IMR-90 (cell line): ENCODE data around the gene CYB561D1. TPM values are rescaled to one million over a fixed set of nuclear protein-coding genes. Genes with fewer than 3 reads are reported as not detected.

Experiments
- ATAC-seq: fragments of 200-7000 bp; cut with Tn5 transposase; 2 replicates; pipeline ENCODE4 v1.9.1; 2020; ENCODE audit warnings: low read depth, mild to moderate bottlenecking, moderate library complexity
- BruUV-seq: library from RNA; stranded (reverse); fragments of 400-500 nt; replicated peaks from 2 replicates; lab custom pipeline; 2021; lab: Mats Ljungman, UMichigan
- CTCF ChIA-PET: fragments of 300-600 bp; formaldehyde crosslinking; extraction: SDS; loops from one replicate; lab custom pipeline; 2021; ENCODE audit warnings: antibody characterized with exemption; lab: Yijun Ruan, JAX
- POLR2A ChIA-PET: fragments of 300-600 bp; sonication (Branson Sonifier 250); formaldehyde crosslinking; loops from one replicate; lab custom pipeline; 2022; ENCODE audit warnings: antibody characterized with exemption; ENCODE audit not compliant: unreplicated experiment; lab: Charles Lee
- DNase-seq: peaks from one replicate; pipeline ENCODE4 v3.0.0; 2013
- H2AFZ ChIP-seq: replicated peaks from 2 replicates; pipeline ENCODE3; 2013; ENCODE audit warnings: low read length, mild to moderate bottlenecking; ENCODE audit not compliant: poor library complexity
- H2AK5ac ChIP-seq: 2 replicates; pipeline ENCODE4 v1.6.1; 2013; ENCODE audit warnings: low read depth, low read length, inconsistent platforms
- H2AK9ac ChIP-seq: replicated peaks from 2 replicates; pipeline ENCODE3; 2013; ENCODE audit warnings: mild to moderate bottlenecking, low read depth, low read length, moderate library complexity; ENCODE audit not compliant: poor library complexity
- H2BK120ac ChIP-seq: 2 replicates; pipeline ENCODE4 v1.6.1; 2013; ENCODE audit warnings: low read depth, low read length, inconsistent platforms
- H2BK15ac ChIP-seq: 3 replicates; pipeline ENCODE4 v1.6.1; 2013; ENCODE audit warnings: low read depth, low read length, inconsistent platforms
- H2BK20ac ChIP-seq: 2 replicates; pipeline ENCODE4 v1.6.1; 2013; ENCODE audit warnings: low read depth, mild to moderate bottlenecking, inconsistent platforms, low read length, moderate library complexity
- H2BK5ac ChIP-seq: 2 replicates; pipeline ENCODE4 v1.6.1; 2013; ENCODE audit warnings: mild to moderate bottlenecking, low read depth, low read length, inconsistent platforms; ENCODE audit not compliant: poor library complexity, severe bottlenecking
- H3K14ac ChIP-seq: replicated peaks from 2 replicates; pipeline ENCODE4 v1.6.1; 2013; ENCODE audit warnings: low read depth, low read length, inconsistent platforms
- H3K18ac ChIP-seq: 2 replicates; pipeline ENCODE4 v1.6.1; 2013; ENCODE audit warnings: low read depth, low read length, control low read depth
- H3K23ac ChIP-seq: 2 replicates; pipeline ENCODE4 v1.6.1; 2013; ENCODE audit warnings: low read depth, low read length, inconsistent platforms
- H3K27ac ChIP-seq: 2 replicates; pipeline ENCODE4 v1.5.1; 2013; ENCODE audit warnings: mild to moderate bottlenecking, control low read depth, low read length; ENCODE audit not compliant: insufficient read depth
- H3K27me3 ChIP-seq: 2 replicates; pipeline ENCODE4 v1.6.1; 2013; ENCODE audit warnings: low read length; ENCODE audit not compliant: control insufficient read depth, insufficient read depth
- H3K36me3 ChIP-seq: 2 replicates; pipeline ENCODE4 v1.6.1; 2013; ENCODE audit warnings: low read length, mixed read lengths; ENCODE audit not compliant: control insufficient read depth, insufficient read depth
- H3K4ac ChIP-seq: 2 replicates; pipeline ENCODE4 v1.6.1; 2013; ENCODE audit warnings: low read depth, low read length, inconsistent platforms
- H3K4me1 ChIP-seq: 2 replicates; pipeline ENCODE4 v1.6.1; 2013; ENCODE audit warnings: low read length, mixed read lengths; ENCODE audit not compliant: control insufficient read depth, insufficient read depth
- H3K4me2 ChIP-seq: 2 replicates; pipeline ENCODE4 v1.6.1; 2013; ENCODE audit warnings: low read depth, mild to moderate bottlenecking, control low read depth, low read length, moderate library complexity
- H3K4me3 ChIP-seq: 2 replicates; pipeline ENCODE4 v1.5.1; 2013; ENCODE audit warnings: low read depth, mild to moderate bottlenecking, control low read depth, low read length, moderate library complexity; ENCODE audit not compliant: insufficient read depth
- H3K56ac ChIP-seq: 2 replicates; pipeline ENCODE4 v1.6.1; 2013; ENCODE audit warnings: low read length, inconsistent platforms; ENCODE audit not compliant: insufficient read depth; ENCODE audit errors: extremely low read depth
- H3K79me1 ChIP-seq, 2 experiments: 2 replicates each; pipeline ENCODE4 v1.6.1; 2013; ENCODE audit warnings: low read length in 2 of 2, inconsistent platforms in 1 of 2, low read depth in 1 of 2
- H3K9ac ChIP-seq: 2 replicates; pipeline ENCODE4 v1.6.1; 2013; ENCODE audit warnings: low read depth, low read length, control low read depth
- H3K9me1 ChIP-seq: 2 replicates; pipeline ENCODE4 v1.6.1; 2013; ENCODE audit warnings: low read length, inconsistent platforms; ENCODE audit not compliant: insufficient read depth
- H3K9me3 ChIP-seq: 2 replicates; pipeline ENCODE4 v1.6.1; 2013; ENCODE audit warnings: low read length; ENCODE audit not compliant: control insufficient read depth, insufficient read depth
- H4K20me1 ChIP-seq: 2 replicates; pipeline ENCODE4 v1.6.1; 2013; ENCODE audit warnings: low read length, inconsistent platforms; ENCODE audit not compliant: insufficient read depth
- H4K5ac ChIP-seq: 2 replicates; pipeline ENCODE4 v1.6.1; 2013; ENCODE audit warnings: mild to moderate bottlenecking, low read depth, low read length, control low read depth
- H4K8ac ChIP-seq, 2 experiments: 2 replicates each; pipeline ENCODE4 v1.6.1; 2013; ENCODE audit warnings: low read depth in 2 of 2, low read length in 2 of 2, control low read depth in 1 of 2, inconsistent platforms in 1 of 2
- H4K91ac ChIP-seq: 2 replicates; pipeline ENCODE4 v1.6.1; 2013; ENCODE audit warnings: low read depth, low read length, inconsistent platforms; ENCODE audit not compliant: insufficient read depth
- BHLHE40 ChIP-seq: fragments of 150-350 bp; IDR thresholded peaks from 2 replicates; pipeline ENCODE4 v1.6.1; 2016; ENCODE audit warnings: mild to moderate bottlenecking, low read depth, low read length
- CEBPB ChIP-seq: IDR thresholded peaks from 2 replicates; pipeline ENCODE4 v1.6.1; 2012; ENCODE audit warnings: low read depth, low read length, improper control_type of control experiment
- CHD1 ChIP-seq: IDR thresholded peaks from 2 replicates; pipeline ENCODE4 v1.6.1; 2012; ENCODE audit warnings: low read depth, low read length, improper control_type of control experiment
- CTCF ChIP-seq: conservative IDR thresholded peaks from 2 replicates; pipeline ENCODE4 v1.5.1; 2012; ENCODE audit warnings: mild to moderate bottlenecking, low read depth, low read length, improper control_type of control experiment
- ELK1 ChIP-seq: fragments of 150-350 bp; IDR thresholded peaks from 2 replicates; pipeline ENCODE4 v1.6.1; 2016; ENCODE audit warnings: low read depth, mild to moderate bottlenecking, low read length, moderate library complexity, borderline replicate concordance
- FOS ChIP-seq: fragments of 150-350 bp; IDR thresholded peaks from 2 replicates; pipeline ENCODE4 v1.6.1; 2016; ENCODE audit warnings: low read depth, low read length
- MAFK ChIP-seq: IDR thresholded peaks from 2 replicates; pipeline ENCODE4 v1.6.1; 2012; ENCODE audit warnings: low read depth, low read length, improper control_type of control experiment
- MAZ ChIP-seq: IDR thresholded peaks from 2 replicates; pipeline ENCODE4 v1.6.1; 2012; ENCODE audit warnings: low read depth, mild to moderate bottlenecking, low read length, improper control_type of control experiment, moderate library complexity, borderline replicate concordance
- MXI1 ChIP-seq: IDR thresholded peaks from 2 replicates; pipeline ENCODE4 v1.6.1; 2012; ENCODE audit warnings: low read depth, mild to moderate bottlenecking, low read length, moderate library complexity, borderline replicate concordance
- NFE2L2 ChIP-seq: fragments of 150-350 bp; IDR thresholded peaks from 2 replicates; pipeline ENCODE4 v1.6.1; 2016; ENCODE audit warnings: low read depth, mild to moderate bottlenecking, low read length
- POLR2A ChIP-seq: IDR thresholded peaks from 2 replicates; pipeline ENCODE4 v1.6.1; 2012; ENCODE audit warnings: mild to moderate bottlenecking, low read depth, low read length
- RAD21 ChIP-seq: IDR thresholded peaks from 2 replicates; pipeline ENCODE4 v1.6.1; 2012; ENCODE audit warnings: low read length, improper control_type of control experiment
- RCOR1 ChIP-seq: IDR thresholded peaks from 2 replicates; pipeline ENCODE4 v1.6.1; 2012; ENCODE audit warnings: mild to moderate bottlenecking, low read length, improper control_type of control experiment; ENCODE audit not compliant: insufficient replicate concordance
- RFX5 ChIP-seq: IDR thresholded peaks from 2 replicates; pipeline ENCODE4 v1.8.0; 2012; ENCODE audit warnings: low read depth, mild to moderate bottlenecking, low read length, moderate library complexity
- SMC3 ChIP-seq: fragments of 150-350 bp; IDR thresholded peaks from 2 replicates; pipeline ENCODE4 v1.6.1; 2016; ENCODE audit warnings: low read depth, mild to moderate bottlenecking, antibody characterized with exemption, low read length, moderate library complexity
- USF2 ChIP-seq: fragments of 150-350 bp; IDR thresholded peaks from 2 replicates; pipeline ENCODE4 v1.6.1; 2017; ENCODE audit warnings: mild to moderate bottlenecking, antibody characterized with exemption, low read length, low read depth
- WGBS, 2 experiments: methylation state at CpG; one replicate each; pipeline versions ENCODE4 v1.1.5 to v1.1.7; 2013; ENCODE audit warnings: missing lambda C conversion rate in 2 of 2; ENCODE audit not compliant: insufficient read length in 1 of 2; ENCODE audit errors: extremely low coverage in 2 of 2; 5-methylcytosine and 5-hydroxymethylcytosine counted together
- dilution Hi-C: fragments of 300-500 bp; cut with HindIII; formaldehyde crosslinking; loops from one replicate; pipeline ENCODE4 v1.14.3; 2018; ENCODE audit warnings: low sequenced_read_pairs; ENCODE audit not compliant: unreplicated experiment
- in situ Hi-C: fragments of 300-500 bp; cut with MboI; formaldehyde crosslinking; loops from 3 replicates; pipeline ENCODE4 v1.14.3; 2019; ENCODE audit warnings: low sequenced_read_pairs, inconsistent platforms, mixed read lengths
- intact Hi-C: fragments of 100-400 bp; cut with micrococcal nuclease; formaldehyde crosslinking; loops from 2 replicates; pipeline ENCODE4 v1.10.0; 2022
- polyA plus RNA-seq, 3 experiments: library from polyadenylated mRNA; depleted of rRNA; stranded (reverse); fragments of >200 nt; gene quantifications; 2 replicates each; pipeline ENCODE4 v1.2.3, GENCODE V29; 2012; ENCODE audit warnings: low replicate concordance in 1 of 3
- total RNA-seq: library from RNA; depleted of rRNA; stranded (reverse); fragments of >200 nt; gene quantifications from 2 replicates; pipeline ENCODE4 v1.2.3, GENCODE V29; 2012

CYB561D1 gene
- total and polyA plus RNA-seq, 2 of the 4 experiments (the other 2 are of a cell fraction), result 5.7 to 8.1 TPM

GRCh38 chr1:109457819-109458218, 36.1 kb upstream of the CYB561D1 start:
- dilution Hi-C loops, result no loop called here
- intact Hi-C loops, result no loop called here
- no peak overlapping the region for H4K8ac ChIP-seq
- H3K23ac ChIP-seq, result no peak overlapping the region
- H4K20me1 ChIP-seq, result no peaks in the 10 kb centered on the region
- H3K27me3 ChIP-seq, result peaks cover 9% of the 10 kb centered on the region
- H4K5ac ChIP-seq, result no peak overlapping the region
- no peak overlapping the region for H3K18ac ChIP-seq
- no peak overlapping the region for H3K4me2 ChIP-seq
- no peak overlapping the region for H3K4me3 ChIP-seq
- no peak overlapping the region for H2BK120ac ChIP-seq
- no peak overlapping the region for H2AK5ac ChIP-seq
- ATAC-seq (no peak), DNase-seq (no peak)
- no CpG with 5 or more reads among the region's 4 CpGs for WGBS, 2 experiments
- H2AK9ac ChIP-seq, result no peak overlapping the region
- no peak overlapping the region for H2BK5ac ChIP-seq
- no peak overlapping the region for H3K27ac ChIP-seq
- no peaks in the 10 kb centered on the region for H3K79me1 ChIP-seq
- POLR2A ChIA-PET, result no interaction called here
- in situ Hi-C loops, result no loop called here
- H3K4me1 ChIP-seq, result no peaks in the 10 kb centered on the region
- no peak overlapping the region for H3K4ac ChIP-seq
- H3K14ac ChIP-seq, result no peak overlapping the region
- H3K56ac ChIP-seq, result no peak overlapping the region
- H2AFZ ChIP-seq, result no peak overlapping the region
- no peaks in the 10 kb centered on the region for H3K36me3 ChIP-seq
- no peak overlapping the region for H3K9ac ChIP-seq
- BruUV-seq, result no TSS peak
- no peak for TF ChIP-seq CTCF
- no peak for TF ChIP-seq POLR2A
- no peak for TF ChIP-seq MAFK
- no peak for TF ChIP-seq SMC3
- no peak for TF ChIP-seq ELK1
- no peak for TF ChIP-seq RAD21
- TF ChIP-seq FOS, result no peak
- TF ChIP-seq RFX5, result no peak
- TF ChIP-seq BHLHE40, result no peak
- TF ChIP-seq RCOR1, result no peak
- no peak for TF ChIP-seq USF2
- no peak for TF ChIP-seq CHD1
- TF ChIP-seq MXI1, result no peak
- no peak for TF ChIP-seq CEBPB
- TF ChIP-seq MAZ, result no peak
- TF ChIP-seq NFE2L2, result no peak
- H2BK20ac ChIP-seq, result no peak overlapping the region
- CTCF ChIA-PET, result no interaction called here
- no peak overlapping the region for H2BK15ac ChIP-seq
- peaks cover 4% of the 10 kb centered on the region; the same call in 1 of the 2 replicates for H3K9me3 ChIP-seq
- H4K91ac ChIP-seq, result no peak overlapping the region
- H3K9me1 ChIP-seq, result no peaks in the 10 kb centered on the region
